Aorta (tissue), 5 donors: ENCODE data around the gene GNMT. TPM values are rescaled to one million over a fixed set of nuclear protein-coding genes. Genes with fewer than 3 reads are reported as not detected.

Experiments used
- ATAC-seq: fragments of 200-7000 bp; cut with Tn5 transposase; one replicate; pipeline ENCODE4 v1.9.1; 2022; ENCODE audit warnings: moderate library complexity; ENCODE audit not compliant: low FRiP score
- DNase-seq, 2 donors: peaks; one replicate each; pipeline ENCODE4 v3.0.0-alpha.2; 2020
- H3K27ac ChIP-seq, 2 donors: one replicate each; pipeline ENCODE4 v1.5.1; 2013; ENCODE audit warnings: low read length in 2 of 2, mild to moderate bottlenecking in 2 of 2, moderate library complexity in 2 of 2, control low read depth in 1 of 2, inconsistent platforms in 1 of 2, low read depth in 1 of 2
- H3K27me3 ChIP-seq, 2 donors: one replicate each; pipeline ENCODE4 v1.6.1; 2013; ENCODE audit warnings: control low read depth in 1 of 2, low read length in 1 of 2, mild to moderate bottlenecking in 1 of 2, moderate library complexity in 1 of 2; ENCODE audit not compliant: insufficient read depth in 2 of 2, control insufficient read depth in 1 of 2
- H3K36me3 ChIP-seq, 2 donors: one replicate each; pipeline ENCODE4 v1.6.1; 2013; ENCODE audit warnings: control low read depth in 1 of 2, low read length in 1 of 2, mild to moderate bottlenecking in 1 of 2; ENCODE audit not compliant: insufficient read depth in 2 of 2, control insufficient read depth in 1 of 2
- H3K4me1 ChIP-seq, 2 donors: one replicate each; pipeline ENCODE4 v1.6.1; 2013; ENCODE audit warnings: low read length in 2 of 2, control low read depth in 1 of 2, mild to moderate bottlenecking in 1 of 2, moderate library complexity in 1 of 2; ENCODE audit not compliant: insufficient read depth in 2 of 2, control insufficient read depth in 1 of 2
- H3K4me3 ChIP-seq, 2 donors: one replicate each; pipeline ENCODE4 v1.5.1; 2013; ENCODE audit warnings: low read length in 2 of 2, control low read depth in 1 of 2, mild to moderate bottlenecking in 1 of 2
- H3K9me3 ChIP-seq: one replicate; pipeline ENCODE4 v1.6.1; 2013; ENCODE audit warnings: mild to moderate bottlenecking, low read length; ENCODE audit not compliant: control insufficient read depth
- WGBS, 2 donors: extraction: QIAGEN DNeasy Blood & Tissue Kit; methylation state at CpG; one replicate each; pipeline ENCODE4 v1.1.7; 2013; 5-methylcytosine and 5-hydroxymethylcytosine counted together
- intact Hi-C, 2 donors: fragments of 100-400 bp; cut with DNase I; formaldehyde crosslinking; loops; one replicate each; pipeline versions ENCODE4 v1.14.2 to v1.15.0; 2022
- polyA plus RNA-seq, 2 donors: library from polyadenylated mRNA; stranded (reverse); fragments of 200-250 nt; gene quantifications; one replicate each; pipeline ENCODE4 v1.2.3, GENCODE V29; 2013
- total RNA-seq, 2 donors: library from RNA; stranded (reverse); fragmentation: NEBNext Ultra II Directional; extraction: Animal tissue kit (Norgen Biotek cat#: 25700); gene quantifications; one replicate each; pipeline ENCODE4 v1.2.1, GENCODE V29; 2021
- donor health status: healthy with polysubstance abuse.
- donor health status: Bipolar disorder and iron deficiency.
- donor health status: DM: no; HTN: no; CAD: no.
- donor health status: DM: no; HTN: no; CAD: no.
- donor health status: DM: yes; HTN: yes; CAD: no.

The GNMT gene
- total and polyA plus RNA-seq, 4 donors: 0.88 to 1.2 (median 1.2) TPM; not detected in 1

- H3K36me3 ChIP-seq: peaks cover 0 to 12% of the 10 kb centered on the region in 2 donors
- H3K27me3 ChIP-seq: no peaks in the 10 kb centered on the region
- ATAC-seq (no peak), DNase-seq (no peak)
- no peak overlapping the region for H3K4me3 ChIP-seq
- no peak overlapping the region for H3K27ac ChIP-seq
- intact Hi-C loops: no loop called here
- WGBS, 2 donors: 95 to 96% methylated on average over 12 of the region's 12 CpGs
- no peaks in the 10 kb centered on the region for H3K9me3 ChIP-seq
- H3K4me1 ChIP-seq: no peaks in the 10 kb centered on the region
Observed at GRCh38 chr6:42968126-42968701, 7.7 kb downstream of the GNMT start.

DNA sequence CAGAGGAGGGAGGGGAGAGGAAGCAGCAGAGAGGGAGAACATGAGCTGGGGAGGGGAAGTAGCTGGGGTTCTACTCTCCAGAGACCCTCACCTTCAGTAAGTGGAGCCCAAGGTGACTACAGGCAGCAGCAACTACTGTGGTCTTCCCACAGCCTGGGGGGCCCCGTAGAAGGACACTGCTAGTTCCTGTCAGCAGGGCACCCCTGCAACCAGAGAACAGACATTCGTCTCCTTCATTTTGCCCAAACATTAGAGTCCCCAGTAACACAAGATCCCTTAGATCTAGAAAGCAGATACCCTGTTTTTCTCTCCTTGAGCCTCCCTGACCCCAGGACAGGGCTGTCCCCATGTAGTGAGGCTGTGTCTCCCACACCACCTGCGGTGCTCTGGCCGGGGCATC lies 8.2 kb downstream of the GNMT start:
- intact Hi-C loops: no loop called here
- 69 to 81% methylated on average over 4 of the region's 4 CpGs for WGBS, 2 donors
- H3K27ac ChIP-seq: no peak overlapping the region
- peaks cover 0 to 12% of the 10 kb centered on the region in 2 donors for H3K36me3 ChIP-seq
- no peaks in the 10 kb centered on the region for H3K27me3 ChIP-seq
- DNase-seq (no peak), ATAC-seq (no peak)
- H3K4me1 ChIP-seq: no peaks in the 10 kb centered on the region
- no peak overlapping the region for H3K4me3 ChIP-seq
- H3K9me3 ChIP-seq: no peaks in the 10 kb centered on the region

DNA sequence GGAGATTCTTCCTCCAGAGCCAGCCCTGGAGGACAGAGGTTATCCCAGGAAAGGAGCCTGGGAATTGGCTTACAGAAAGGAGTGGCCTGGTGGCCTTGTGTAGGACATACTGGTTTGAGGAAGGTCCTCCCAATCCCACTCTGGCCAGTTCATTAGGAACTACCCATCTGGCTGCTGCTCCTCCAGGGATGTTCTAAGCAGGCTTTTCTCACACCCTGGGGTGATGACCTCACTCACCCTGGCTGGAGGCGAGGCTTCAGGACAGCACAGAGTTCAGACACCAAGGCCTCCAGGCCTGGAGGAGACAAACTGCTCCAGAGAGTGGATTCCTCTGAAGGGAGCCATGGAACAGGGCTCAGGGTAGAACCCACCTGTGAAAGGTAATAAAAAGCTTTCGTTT lies 8.9 kb downstream of the GNMT start:
- intact Hi-C loops: no loop called here
- no peaks in the 10 kb centered on the region for H3K27me3 ChIP-seq
- ATAC-seq (no peak), DNase-seq (no peak)
- no peaks in the 10 kb centered on the region for H3K9me3 ChIP-seq
- no peaks in the 10 kb centered on the region for H3K4me1 ChIP-seq
- no peak overlapping the region for H3K4me3 ChIP-seq
- 87 to 91% methylated on average over 2 of the region's 2 CpGs for WGBS, 2 donors
- peaks cover 0 to 12% of the 10 kb centered on the region in 2 donors for H3K36me3 ChIP-seq
- no peak overlapping the region for H3K27ac ChIP-seq

GRCh38 chr6:42969934-42970333 lies 9.4 kb downstream of the GNMT start:
- intact Hi-C loops: no loop called here
- 91 to 96% methylated on average over 4 of the region's 4 CpGs for WGBS, 2 donors

DNA sequence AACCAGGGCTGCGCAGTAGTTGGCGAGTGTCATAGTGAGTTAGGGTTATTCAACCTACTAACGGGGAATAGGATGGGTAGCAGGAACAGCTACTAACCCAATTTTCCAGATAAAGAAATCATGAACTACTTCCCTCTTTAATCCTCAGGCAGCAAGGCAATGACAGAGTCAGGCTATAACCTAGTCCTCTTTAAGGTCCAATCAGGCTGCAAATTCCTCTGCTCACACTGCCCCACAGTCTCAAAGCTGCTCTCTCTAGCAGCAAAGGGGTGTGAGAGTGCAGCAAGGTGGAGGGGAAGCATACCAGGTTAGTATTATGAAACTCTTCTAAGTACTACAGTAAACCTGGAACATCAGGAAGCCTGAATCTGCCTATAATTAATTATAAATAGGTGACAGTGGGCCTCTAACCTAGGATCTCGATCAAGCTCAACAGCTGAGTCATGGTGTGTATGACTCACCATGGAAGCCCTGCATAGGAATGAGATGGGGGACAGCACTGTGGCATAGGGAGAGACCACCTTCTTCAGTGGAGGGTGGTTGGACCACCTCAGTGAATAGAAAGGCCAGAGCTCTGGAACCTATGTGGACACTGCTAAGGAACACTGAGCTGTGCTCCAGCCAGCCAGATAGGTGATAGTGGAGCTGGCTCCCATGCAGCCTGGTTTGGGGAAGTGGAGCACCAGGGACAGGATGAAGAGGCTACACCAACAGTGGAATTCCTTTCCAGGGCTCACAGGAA lies 10.5 kb downstream of the GNMT start:
- H3K27ac ChIP-seq: no peak overlapping the region
- ATAC-seq: no peak
- intact Hi-C loops: no loop called here
- no peak overlapping the region for H3K4me3 ChIP-seq
- no peaks in the 10 kb centered on the region for H3K4me1 ChIP-seq
- H3K9me3 ChIP-seq: no peaks in the 10 kb centered on the region
- peaks cover 0 to 5% of the 10 kb centered on the region in 2 donors for H3K36me3 ChIP-seq
- H3K27me3 ChIP-seq: no peaks in the 10 kb centered on the region
- DNase-seq: no peak
- 62 to 78% methylated on average over 4 of the region's 4 CpGs for WGBS, 2 donors

More at GRCh38 chr6:42969934-42970333, 9.4 kb downstream of the GNMT start:
- Histone ChIP-seq H3K36me3 (peaks cover 0 to 10% of the 10 kb centered on the region in 2 donors), H3K27me3 (no peaks in the 10 kb centered on the region), H3K9me3 (no peaks in the 10 kb centered on the region), H3K4me3 (no peak overlapping the region), H3K4me1 (no peaks in the 10 kb centered on the region), H3K27ac (no peak overlapping the region)
- DNase-seq (no peak), ATAC-seq (no peak)

GRCh38 chr6:42971746-42972327 lies 11.3 kb downstream of the GNMT start:
- WGBS, 2 donors: 69 to 74% methylated on average over 3 of the region's 3 CpGs
- Histone ChIP-seq H3K4me1 (no peaks in the 10 kb centered on the region), H3K4me3 (no peak overlapping the region), H3K36me3 (peaks cover 0 to 3% of the 10 kb centered on the region in 2 donors), H3K27me3 (no peaks in the 10 kb centered on the region), H3K27ac (no peak overlapping the region), H3K9me3 (no peaks in the 10 kb centered on the region)
- DNase-seq: no peak
- ATAC-seq: no peak
- intact Hi-C loops: no loop called here

GRCh38 chr6:42973926-42974325 lies 13.4 kb downstream of the GNMT start:
- Histone ChIP-seq H3K27me3 (no peaks in the 10 kb centered on the region), H3K27ac (no peak overlapping the region), H3K9me3 (no peaks in the 10 kb centered on the region), H3K4me3 (no peak overlapping the region), H3K36me3 (no peaks in the 10 kb centered on the region), H3K4me1 (no peaks in the 10 kb centered on the region)
- ATAC-seq (no peak), DNase-seq (no peak)
- WGBS, 2 donors: 89 to 91% methylated on average over 3 of the region's 3 CpGs
- intact Hi-C loops: no loop called here

GRCh38 chr6:42974919-42975505 lies 14.5 kb downstream of the GNMT start:
- WGBS, 2 donors: 81 to 82% methylated on average over 5 of the region's 5 CpGs
- Histone ChIP-seq H3K9me3 (no peaks in the 10 kb centered on the region), H3K36me3 (no peaks in the 10 kb centered on the region), H3K4me3 (no peak overlapping the region), H3K4me1 (no peaks in the 10 kb centered on the region), H3K27me3 (no peaks in the 10 kb centered on the region), H3K27ac (no peak overlapping the region)
- DNase-seq (no peak), ATAC-seq (no peak)
- intact Hi-C loops: loop anchor here in 1 of 2 donors (5.0 kb wide), 2 partner anchors 37 to 43 kb away; partner anchors contain the start of genes KLHDC3 and MEA1
